ENCODE data around the gene GPSM1. TPM values are rescaled to one million over a fixed set of nuclear protein-coding genes. Genes with fewer than 3 reads are reported as not detected.

Gene GPSM1
- total RNA-seq, 1 experiment from 2014 or later: 21.2 TPM

- in situ Hi-C loops (cut with HindIII; ENCODE audit: low pct_unique_long_range_greater_than_20kb, low sequenced_read_pairs): no loop called here
These were observed 2.6 kb upstream of the GPSM1 start for GRCh38 chr9:136324501-136325300.

GRCh38 chr9:136325358-136325757 is 2.0 kb upstream of the GPSM1 start:
- no peak for DNase-seq (ENCODE audit: low read depth, low spot score)
- in situ Hi-C loops (cut with HindIII; ENCODE audit: low pct_unique_long_range_greater_than_20kb, low sequenced_read_pairs): no loop called here

More at GRCh38 chr9:136324501-136325300, 2.6 kb upstream of the GPSM1 start:
- DNase-seq (ENCODE audit: low read depth, low spot score): no peak

- in situ Hi-C loops (cut with HindIII; ENCODE audit: low pct_unique_long_range_greater_than_20kb, low sequenced_read_pairs): no loop called here
- no peak for DNase-seq (ENCODE audit: low read depth, low spot score)
These were observed 1.1 kb upstream of the GPSM1 start for GRCh38 chr9:136326061-136326760.

- no peak for DNase-seq (ENCODE audit: low read depth, low spot score)
- in situ Hi-C loops (cut with HindIII; ENCODE audit: low pct_unique_long_range_greater_than_20kb, low sequenced_read_pairs): no loop called here
These were observed 507 bp upstream of the GPSM1 start for GRCh38 chr9:136326761-136327303.

GRCh38 chr9:136328011-136328621 is 777 bp downstream of the GPSM1 start:
- in situ Hi-C loops (cut with HindIII; ENCODE audit: low pct_unique_long_range_greater_than_20kb, low sequenced_read_pairs): no loop called here
- DNase-seq (ENCODE audit: low read depth, low spot score): no peak

- in situ Hi-C loops (cut with HindIII; ENCODE audit: low pct_unique_long_range_greater_than_20kb, low sequenced_read_pairs): no loop called here
- no peak for DNase-seq (ENCODE audit: low read depth, low spot score)
These were observed 1.3 kb downstream of the GPSM1 start for GRCh38 chr9:136328622-136329041.

- in situ Hi-C loops (cut with HindIII; ENCODE audit: low pct_unique_long_range_greater_than_20kb, low sequenced_read_pairs): no loop called here
These were observed 1.9 kb downstream of the GPSM1 start for GRCh38 chr9:136329211-136329627.

GRCh38 chr9:136329636-136330405 is 2.5 kb downstream of the GPSM1 start:
- in situ Hi-C loops (cut with HindIII; ENCODE audit: low pct_unique_long_range_greater_than_20kb, low sequenced_read_pairs): no loop called here
- no peak for DNase-seq (ENCODE audit: low read depth, low spot score)

More at GRCh38 chr9:136329211-136329627, 1.9 kb downstream of the GPSM1 start:
- DNase-seq (ENCODE audit: low read depth, low spot score): no peak

GRCh38 chr9:136330406-136330990 is 3.2 kb downstream of the GPSM1 start:
- in situ Hi-C loops (cut with HindIII; ENCODE audit: low pct_unique_long_range_greater_than_20kb, low sequenced_read_pairs): no loop called here
- no peak for DNase-seq (ENCODE audit: low read depth, low spot score)

GRCh38 chr9:136331030-136331429 is 3.7 kb downstream of the GPSM1 start:
- in situ Hi-C loops (cut with HindIII; ENCODE audit: low pct_unique_long_range_greater_than_20kb, low sequenced_read_pairs): no loop called here

GRCh38 chr9:136331556-136332481 is 4.5 kb downstream of the GPSM1 start:
- in situ Hi-C loops (cut with HindIII; ENCODE audit: low pct_unique_long_range_greater_than_20kb, low sequenced_read_pairs): no loop called here
- DNase-seq (ENCODE audit: low read depth, low spot score): no peak

More at GRCh38 chr9:136331030-136331429, 3.7 kb downstream of the GPSM1 start:
- no peak for DNase-seq (ENCODE audit: low read depth, low spot score)

- no peak for DNase-seq (ENCODE audit: low read depth, low spot score)
- in situ Hi-C loops (cut with HindIII; ENCODE audit: low pct_unique_long_range_greater_than_20kb, low sequenced_read_pairs): no loop called here
These were observed 5.2 kb downstream of the GPSM1 start for GRCh38 chr9:136332482-136332983.

GRCh38 chr9:136333045-136333444 is 5.7 kb downstream of the GPSM1 start:
- in situ Hi-C loops (cut with HindIII; ENCODE audit: low pct_unique_long_range_greater_than_20kb, low sequenced_read_pairs): no loop called here
- no peak for DNase-seq (ENCODE audit: low read depth, low spot score)

- in situ Hi-C loops (cut with HindIII; ENCODE audit: low pct_unique_long_range_greater_than_20kb, low sequenced_read_pairs): no loop called here
- no peak for DNase-seq (ENCODE audit: low read depth, low spot score)
These were observed 6.1 kb downstream of the GPSM1 start for GRCh38 chr9:136333486-136333885.

GRCh38 chr9:136334541-136334940 is 7.2 kb downstream of the GPSM1 start:
- no peak for DNase-seq (ENCODE audit: low read depth, low spot score)
- in situ Hi-C loops (cut with HindIII; ENCODE audit: low pct_unique_long_range_greater_than_20kb, low sequenced_read_pairs): no loop called here
